GM11168 (cell line): ENCODE measurements around the gene RNASE13.

Source experiments
- in situ Hi-C: fragments of 300-500 bp; cut with MboI; formaldehyde crosslinking; loops from one replicate; pipeline ENCODE4 v1.12.0; 2022; ENCODE audit warnings: low sequenced_read_pairs; ENCODE audit not compliant: unreplicated experiment

The RNASE13 gene

DNA sequence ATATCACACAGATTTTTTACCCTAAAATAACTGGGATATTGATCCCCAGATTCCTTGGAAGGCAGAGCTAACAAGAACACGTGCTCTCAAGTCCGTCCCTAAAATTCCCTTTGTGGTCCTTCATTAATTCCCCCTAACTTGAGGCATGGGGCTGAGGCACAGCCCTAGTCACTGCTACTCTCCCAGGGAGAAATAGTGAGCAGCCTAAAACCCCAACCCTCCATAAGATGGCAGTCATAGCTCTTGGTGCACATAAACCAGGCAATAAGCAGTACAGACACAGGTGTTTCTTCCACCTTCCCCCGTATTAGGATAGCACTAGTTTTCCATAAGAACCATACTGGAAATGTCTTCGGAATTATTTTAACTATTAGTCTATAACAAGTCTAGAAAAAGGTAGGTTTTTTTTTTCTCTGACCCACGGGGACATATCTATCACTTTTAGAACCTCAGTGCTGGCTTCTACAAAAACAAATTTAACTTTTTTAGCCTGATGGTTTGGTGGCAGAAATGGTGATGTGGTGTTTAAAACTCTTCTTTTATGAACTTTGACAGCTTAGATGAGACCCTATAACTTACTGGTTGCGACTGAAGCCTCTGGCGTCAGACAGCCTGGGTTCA, 32.4 kb upstream of the RNASE13 start:
- in situ Hi-C loops = no loop called here

DNA sequence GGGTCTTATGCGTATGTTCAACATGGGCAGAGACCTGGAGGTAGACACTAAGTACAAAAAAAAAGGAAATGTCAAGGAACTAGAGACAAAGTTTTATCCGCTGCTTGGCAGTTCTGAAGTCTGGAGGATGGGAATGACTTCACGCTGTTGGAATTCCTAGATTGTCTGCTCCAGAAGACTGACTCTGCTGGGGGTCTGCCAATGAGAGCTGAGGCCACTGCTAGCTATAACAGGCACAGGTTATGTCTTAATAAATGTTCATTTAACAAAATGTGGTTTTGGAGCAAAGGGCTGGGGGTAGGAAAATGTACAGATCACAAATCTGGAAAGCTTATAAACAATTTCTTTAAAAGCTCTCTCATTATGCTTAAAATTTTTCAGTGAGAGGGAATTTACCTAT, 28.9 kb upstream of the RNASE13 start:
- in situ Hi-C loops = no loop called here

DNA sequence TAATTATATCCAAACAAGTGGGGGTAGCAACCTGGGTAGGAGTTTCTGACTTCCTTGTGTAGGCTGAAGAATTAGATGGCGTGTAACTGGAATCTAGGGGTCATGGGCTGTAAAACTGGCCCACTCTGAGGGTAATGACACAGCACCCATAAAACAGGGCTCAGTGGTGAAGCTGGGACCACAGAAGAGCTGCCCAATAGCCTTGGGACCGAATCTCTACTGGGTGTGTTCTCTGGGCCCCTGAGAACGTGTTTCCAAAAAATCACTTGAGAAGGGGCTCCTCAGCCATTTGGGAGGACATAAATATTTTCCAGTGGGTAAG, 26.7 kb upstream of the RNASE13 start:
- in situ Hi-C loops = no loop called here

DNA sequence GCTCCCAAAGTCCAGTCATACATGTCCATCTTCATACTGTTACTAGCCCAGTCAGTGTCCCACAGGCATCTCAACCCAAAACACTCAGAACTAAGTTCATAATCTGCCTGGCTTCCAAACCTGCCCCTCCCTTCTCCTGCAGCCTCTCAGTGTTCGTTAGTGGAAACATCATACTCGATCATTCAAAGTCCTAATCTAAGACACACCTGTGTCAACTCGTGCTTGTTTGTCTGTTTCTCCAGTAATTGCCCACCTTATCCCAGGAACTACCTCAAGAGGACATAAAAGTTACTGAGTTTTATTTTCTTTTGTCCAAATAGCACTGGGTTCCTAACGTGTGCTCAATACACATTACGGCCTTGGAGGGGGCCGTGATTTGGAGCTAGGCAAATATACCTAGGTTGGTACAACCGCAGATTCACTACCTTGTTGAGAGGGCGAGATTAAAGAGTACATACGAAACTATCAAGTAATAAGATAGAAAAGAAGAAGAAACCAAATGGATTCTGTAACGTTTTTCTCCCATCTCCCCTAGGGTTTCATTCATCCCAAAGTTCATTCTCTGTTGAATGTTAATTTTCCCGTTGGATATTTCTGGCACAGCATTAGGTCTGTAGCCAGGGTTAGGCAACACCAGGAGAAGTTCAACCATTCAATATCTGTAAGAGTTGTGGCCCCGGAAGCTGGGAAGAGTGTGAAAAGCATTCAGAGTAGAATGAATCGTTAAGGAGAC, 26.2 kb upstream of the RNASE13 start:
- in situ Hi-C loops = no loop called here

DNA sequence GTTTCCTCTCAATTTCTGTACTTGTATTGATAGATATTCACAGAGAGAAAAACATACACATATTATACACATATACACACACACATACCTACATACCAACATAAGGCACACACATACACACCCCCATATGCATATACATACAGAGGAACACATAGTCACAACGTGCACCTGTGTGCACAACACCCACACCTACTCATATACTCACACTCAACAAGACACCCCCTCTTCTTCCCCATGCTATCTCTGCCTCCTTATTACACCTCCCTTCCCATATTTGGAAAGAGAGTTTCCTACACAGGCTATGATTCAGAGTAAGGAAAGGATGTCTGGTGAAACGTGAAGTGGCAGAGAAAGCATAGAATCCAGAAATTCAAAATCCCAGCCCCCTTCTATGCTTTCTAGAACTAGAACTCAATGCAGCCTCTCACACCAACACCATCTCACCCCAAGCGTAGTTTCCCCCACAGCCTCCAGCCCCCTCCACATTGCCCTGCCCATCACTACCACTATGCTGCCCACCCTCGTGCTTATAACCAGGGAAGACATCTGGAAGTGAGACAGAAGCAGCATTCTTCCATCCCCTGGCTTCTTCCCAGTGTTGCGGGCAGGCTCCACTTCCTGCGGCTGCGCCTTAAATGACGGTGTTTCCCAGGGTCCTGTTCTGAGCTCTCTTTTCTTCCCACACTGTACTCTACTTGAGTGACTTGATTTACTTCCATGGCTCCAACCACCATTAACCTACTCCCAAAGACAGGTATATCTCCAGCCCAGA, 25.4 kb upstream of the RNASE13 start:
- in situ Hi-C loops = no loop called here

DNA sequence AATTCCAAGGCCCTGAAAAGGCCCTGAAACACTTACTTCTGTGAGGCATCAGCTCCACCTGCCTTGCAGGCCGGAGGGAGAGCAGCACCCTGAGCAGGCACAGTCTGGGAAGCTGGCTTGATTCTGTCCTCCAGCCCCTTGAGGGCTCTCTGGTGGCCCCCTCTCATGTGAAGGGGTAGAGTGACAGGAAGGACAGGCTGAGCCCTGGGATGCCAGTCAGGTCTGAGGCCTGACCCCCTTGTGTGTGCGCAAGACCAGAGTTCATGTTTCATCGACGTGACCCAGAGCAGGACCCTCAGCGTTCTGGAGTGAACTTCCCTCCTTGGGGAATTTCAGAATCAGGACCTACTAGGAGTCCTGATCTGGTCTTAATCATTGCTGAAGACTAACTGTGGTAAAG, 24.3 kb upstream of the RNASE13 start:
- in situ Hi-C loops = no loop called here

DNA sequence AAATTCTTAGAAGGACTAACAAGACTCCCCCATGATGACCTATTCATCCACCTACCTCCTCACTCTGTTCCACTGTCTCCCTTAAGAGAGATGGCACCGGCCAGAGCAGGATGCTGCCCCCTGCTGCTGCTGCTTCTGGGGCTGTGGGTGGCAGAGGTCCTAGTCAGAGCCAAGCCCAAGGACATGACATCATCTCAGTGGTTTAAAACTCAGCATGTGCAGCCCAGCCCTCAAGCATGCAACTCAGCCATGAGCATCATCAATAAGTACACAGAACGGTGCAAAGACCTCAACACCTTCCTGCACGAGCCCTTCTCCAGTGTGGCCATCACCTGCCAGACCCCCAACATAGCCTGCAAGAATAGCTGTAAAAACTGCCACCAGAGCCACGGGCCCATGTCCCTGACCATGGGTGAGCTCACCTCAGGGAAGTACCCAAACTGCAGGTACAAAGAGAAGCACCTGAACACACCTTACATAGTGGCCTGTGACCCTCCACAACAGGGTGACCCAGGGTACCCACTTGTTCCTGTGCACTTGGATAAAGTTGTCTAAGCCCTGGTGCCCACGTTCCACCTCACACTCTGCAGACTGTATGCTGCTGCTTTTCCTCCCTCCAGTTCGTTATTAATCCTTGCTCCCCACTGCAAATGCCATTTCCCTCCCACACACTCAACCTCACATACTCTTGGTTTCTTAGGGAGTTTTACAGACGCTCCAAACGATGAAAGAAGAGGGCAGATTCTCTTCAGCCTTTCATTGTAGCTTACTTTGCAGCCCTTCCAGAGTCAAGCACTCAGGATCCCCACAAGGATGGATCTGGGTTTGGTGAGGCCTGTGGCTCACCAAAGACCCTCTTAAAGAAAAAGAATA, 23.4 kb upstream of the RNASE13 start, which contains the start of gene RNASE8:
Gene RNASE8 (plus strand): TSS at position 20 of the 873 bp plus-strand sequence. CDS start 71 bp downstream, at position 91.
- in situ Hi-C loops = no loop called here

DNA sequence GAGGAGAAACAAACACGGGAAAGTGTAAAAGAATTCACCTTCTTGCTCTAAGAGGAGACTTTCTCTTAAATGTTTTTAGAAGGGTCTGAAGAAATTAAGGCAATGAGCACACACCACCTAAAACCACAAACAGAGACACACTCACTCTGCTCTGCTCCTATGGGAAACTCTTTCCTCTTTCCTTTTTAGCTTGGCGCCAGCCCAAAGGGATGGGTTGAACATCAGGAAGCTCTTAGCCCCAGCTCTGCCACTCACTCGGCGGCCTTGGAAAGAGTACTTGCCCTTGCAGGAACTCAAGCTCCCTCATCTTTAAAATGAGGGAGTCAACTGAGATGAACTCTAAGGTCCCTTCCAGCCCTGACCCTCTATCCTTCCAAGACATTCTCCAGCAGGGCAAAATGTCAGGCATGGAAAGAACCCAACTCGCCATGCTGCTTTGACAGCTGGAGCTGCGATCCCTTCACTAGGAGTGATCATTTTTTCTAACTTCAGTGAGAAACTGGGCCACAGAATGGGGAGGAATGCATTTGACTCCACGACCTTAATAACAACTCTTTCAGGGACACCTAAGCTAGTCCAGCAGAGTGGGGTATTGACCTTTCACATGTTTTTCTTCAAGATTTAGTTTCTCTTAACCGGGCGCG, 22.0 kb upstream of the RNASE13 start:
- in situ Hi-C loops = no loop called here

DNA sequence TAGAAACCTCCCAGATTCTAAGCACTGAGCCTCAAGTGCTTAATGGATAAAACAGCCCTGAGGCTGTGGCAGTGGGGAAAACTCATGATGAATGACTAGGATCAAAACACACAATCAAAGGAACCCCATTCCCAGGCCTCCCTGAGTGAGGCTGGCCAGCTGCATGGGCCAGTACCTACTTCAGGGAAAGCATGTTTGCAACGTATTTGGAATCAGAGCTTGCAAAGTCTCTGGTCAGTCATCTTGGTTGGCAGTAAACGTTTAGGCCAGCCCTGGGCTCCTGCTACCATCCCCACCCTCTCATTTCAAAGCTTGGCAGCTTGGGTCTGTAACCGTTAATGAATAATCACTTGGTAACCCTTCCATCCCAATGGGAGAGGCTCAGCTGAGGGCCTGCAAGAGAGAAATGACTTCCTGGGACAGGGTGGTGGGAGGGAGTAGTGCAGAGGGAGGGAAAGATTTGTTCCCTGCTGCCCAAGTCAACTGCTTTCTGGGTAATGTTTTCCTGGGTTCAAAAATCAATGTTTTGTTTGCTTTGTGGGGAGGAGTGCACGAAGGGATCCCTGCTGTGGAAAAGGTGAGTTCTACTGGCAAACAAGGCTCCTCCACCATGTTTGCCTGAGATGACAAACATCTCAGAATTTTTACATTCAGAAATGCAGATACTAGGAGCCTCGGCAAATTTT, 21.0 kb upstream of the RNASE13 start:
- in situ Hi-C loops = no loop called here

DNA sequence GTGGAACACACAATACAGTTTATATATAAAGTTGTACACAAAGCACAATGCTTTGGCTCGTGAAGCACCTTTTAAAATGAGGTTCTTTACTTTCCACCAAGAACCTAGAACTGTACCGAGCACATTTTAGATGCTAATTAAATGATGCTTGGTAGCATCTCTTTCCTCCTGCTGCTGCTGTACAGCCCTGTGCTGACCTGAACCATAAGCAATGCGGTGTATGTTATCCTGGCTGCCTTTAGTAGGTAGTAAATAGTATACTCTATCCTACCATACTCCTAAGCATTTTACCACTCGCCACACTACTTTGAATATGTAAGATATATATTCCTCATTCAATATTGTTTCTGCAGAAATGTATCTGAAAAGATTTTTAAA, 20.1 kb upstream of the RNASE13 start:
- in situ Hi-C loops = no loop called here

DNA sequence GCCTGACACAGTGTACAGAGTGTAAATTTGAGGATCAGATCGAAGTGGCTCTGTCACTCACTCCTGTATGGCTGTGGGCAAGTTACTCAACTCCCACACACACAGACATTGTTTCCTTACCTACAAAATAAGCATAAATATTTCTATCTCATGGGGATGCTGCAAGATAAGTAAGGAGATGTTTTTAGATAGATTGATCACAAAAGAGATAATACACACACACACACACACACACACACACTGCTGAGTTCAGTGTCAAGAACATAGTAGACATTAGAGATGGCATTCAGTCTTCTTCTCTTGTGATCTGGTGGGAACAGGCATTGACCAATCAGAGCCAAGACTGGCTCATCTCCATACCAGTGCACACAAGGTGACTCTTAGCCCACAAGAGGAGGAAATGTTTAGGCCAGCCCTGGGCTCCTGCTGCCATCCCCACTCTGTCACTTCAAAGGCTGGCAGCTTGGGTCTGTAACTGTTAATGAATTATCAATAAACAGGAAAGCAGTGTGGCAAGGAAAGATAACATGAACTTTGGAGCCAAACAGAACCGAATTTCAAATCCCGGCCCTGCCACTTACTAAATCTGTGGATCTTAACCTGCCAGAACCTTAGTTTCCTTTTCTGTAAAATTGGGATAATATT, 19.6 kb upstream of the RNASE13 start:
- in situ Hi-C loops = no loop called here

DNA sequence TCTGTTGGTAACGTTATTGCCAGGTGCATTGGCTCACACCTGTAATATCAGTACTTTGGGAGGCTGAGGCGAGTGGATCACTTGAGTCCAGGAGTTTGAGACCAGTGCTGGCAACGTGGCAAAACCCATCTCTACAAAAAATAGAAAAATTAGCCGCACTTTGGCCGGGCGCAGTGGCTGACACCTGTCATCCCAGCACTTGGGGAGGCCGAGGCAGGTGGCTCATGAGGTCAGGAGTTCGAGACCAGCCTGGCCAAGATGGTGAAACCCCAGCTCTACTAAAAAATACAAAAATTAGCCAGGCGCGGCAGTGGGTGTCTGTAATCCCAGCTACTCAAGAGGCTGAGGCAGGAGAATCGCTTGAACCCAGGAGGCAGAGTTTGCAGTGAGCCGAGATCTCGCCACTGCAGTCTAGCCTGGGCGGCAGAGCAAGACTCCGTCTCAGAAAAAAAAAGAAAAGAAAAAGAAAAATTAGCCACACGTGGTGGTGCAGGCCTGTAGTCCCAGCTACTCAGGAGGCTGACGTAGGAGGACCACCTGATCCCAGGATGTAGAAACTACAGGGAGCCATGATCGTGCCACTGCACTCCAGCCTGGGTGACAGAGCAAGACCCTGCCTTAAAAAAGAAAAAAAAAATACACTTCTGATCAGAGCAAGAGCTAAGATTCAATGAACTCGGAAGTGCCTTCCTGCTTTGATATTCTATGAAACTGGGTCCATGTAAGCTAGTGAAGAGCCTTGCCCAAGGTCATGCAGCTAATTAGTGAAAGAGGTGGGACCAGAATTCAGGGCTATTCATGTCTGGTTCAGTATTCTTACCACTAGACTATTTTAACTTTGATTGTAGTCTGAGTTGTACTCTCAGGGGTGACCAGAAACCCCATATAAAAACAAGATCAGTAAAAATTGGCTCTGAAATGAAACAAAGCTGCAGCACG, 18.8 kb upstream of the RNASE13 start:
- in situ Hi-C loops = no loop called here

DNA sequence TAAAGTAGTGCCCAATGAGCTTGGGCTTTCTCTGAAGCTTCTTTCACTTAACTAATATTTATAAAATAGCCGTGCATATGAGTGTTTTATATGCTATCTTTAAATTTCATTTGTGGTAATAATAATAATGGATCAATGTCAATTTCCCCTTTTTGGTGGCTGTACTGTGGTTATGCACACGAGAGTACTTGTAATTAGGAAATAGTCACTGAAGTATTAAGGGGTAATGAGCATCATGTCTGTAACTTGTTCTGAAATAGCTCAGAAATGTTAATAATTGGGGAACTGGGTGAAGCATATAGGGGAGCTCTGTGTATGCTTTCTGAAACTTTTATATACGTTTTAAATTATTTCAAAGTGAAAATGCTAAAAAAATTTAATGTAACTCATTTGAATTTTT, 16.0 kb upstream of the RNASE13 start:
- in situ Hi-C loops = no loop called here

DNA sequence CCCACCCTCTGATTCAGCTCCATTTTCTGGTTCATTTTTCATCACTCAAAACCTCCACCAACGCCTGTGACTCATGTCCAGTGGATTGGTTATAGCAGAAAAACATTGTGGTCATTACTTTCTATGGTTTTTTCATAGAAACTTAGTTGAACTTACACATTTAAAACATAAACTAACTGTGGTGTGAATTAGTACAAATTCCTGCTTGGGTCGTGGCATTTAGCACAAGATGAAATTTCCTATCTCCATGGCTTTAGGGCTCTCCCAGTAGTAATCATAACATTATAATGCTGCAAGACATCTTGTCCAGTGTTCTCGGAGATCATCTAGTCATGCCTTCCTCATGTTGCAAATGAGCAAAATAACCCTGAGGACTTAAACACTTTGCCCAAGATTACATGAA, 14.7 kb upstream of the RNASE13 start:
- in situ Hi-C loops = no loop called here

DNA sequence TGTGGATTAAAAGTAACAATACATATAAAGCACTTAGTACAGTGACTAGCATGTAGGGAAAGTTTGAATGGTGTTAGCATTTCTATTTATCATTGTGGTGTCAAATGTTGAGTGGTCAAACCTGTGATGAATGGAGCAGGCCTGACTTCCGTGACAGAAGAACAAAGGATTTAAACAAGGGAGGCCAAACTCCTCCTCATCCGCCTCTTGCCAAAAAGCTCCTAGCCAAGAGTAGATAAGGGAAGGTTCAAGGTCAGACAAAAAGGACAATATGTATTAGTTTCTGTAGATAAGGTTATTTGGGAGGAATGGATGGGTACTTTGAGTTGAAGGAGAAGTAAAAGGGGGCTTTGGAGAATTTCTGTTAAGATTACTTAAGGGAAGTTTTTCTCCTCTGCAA, 14.0 kb upstream of the RNASE13 start:
- in situ Hi-C loops = no loop called here

DNA sequence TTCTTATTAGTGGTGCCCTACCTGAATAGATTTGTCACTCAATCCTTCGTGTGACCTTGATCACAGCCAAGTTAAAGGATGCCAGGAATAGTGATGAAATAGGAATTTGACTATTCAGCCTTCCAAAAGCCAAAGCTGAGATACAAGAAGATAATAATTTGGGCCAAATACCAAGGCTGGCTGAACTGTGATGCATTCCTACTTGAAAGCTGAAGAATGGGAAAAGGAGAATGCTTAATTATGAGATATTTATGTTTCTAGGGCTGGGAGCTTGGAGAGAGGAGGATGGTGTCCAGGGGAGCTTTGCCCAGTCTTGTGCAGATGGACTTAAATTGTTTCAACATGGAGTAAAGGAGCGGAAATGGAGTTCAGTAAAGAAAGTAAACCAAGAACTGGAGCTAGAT, 12.8 kb upstream of the RNASE13 start:
- in situ Hi-C loops = no loop called here

DNA sequence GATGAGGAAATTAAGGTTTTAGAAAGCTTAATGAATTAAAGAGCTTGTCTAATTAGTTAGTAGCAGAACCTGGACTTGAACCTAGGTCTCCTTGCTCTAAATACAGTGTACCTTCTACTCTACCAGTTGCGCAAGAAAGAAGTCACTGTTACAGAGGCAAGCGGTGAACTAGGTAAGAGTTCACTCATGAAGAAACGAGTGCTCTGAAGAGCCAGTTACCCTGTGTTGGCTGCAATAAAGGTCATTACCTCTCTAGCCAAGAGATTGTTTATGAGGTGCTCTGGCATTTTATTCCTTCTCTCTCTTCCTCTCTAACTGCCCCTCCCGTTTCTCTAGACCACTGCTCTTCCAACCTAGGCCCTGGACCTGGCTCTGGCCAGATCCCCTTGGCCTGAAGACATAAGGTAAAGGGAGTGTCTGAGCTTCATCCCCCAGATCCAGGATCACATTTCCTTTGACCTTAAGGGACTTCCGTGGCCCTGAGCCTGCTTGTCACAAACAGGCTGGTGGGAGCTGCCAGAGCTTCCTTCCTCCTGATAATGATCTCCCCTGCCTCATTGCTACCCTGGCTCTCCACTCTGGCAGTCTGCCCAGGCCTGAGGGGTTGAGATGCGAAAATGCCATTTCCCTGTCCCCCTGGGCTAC, 9.5 kb upstream of the RNASE13 start:
- in situ Hi-C loops = no loop called here
